SU-DHL-6 (cell line): ENCODE results near the gene AOAH.

Experiments
- H2AFZ ChIP-seq: fragments of 200-600 bp; sonication (generic); 2 replicates; pipeline ENCODE4 v1.6.1; 2014; ENCODE audit warnings: low read depth, mild to moderate bottlenecking, moderate library complexity, mixed read lengths, antibody characterized with exemption, low read length; ENCODE audit not compliant: severe bottlenecking
- H3F3A ChIP-seq: fragments of 200-600 bp; shearing (Covaris generic); 2 replicates; pipeline ENCODE4 v1.6.0; 2016; ENCODE audit warnings: antibody characterized with exemption, mild to moderate bottlenecking; ENCODE audit not compliant: insufficient read depth
- H3K27ac ChIP-seq: fragments of 200-600 bp; sonication (generic); 2 replicates; pipeline ENCODE4 v1.5.1; 2016; ENCODE audit warnings: low read depth, mild to moderate bottlenecking, low read length, moderate library complexity, mixed read lengths
- H3K27me3 ChIP-seq: fragments of 200-600 bp; sonication (generic), shearing (Covaris generic); 2 replicates; pipeline ENCODE4 v1.6.0; 2014; ENCODE audit warnings: mild to moderate bottlenecking, low read length
- H3K36me3 ChIP-seq: fragments of 200-600 bp; sonication (generic); 2 replicates; pipeline ENCODE4 v1.6.1; 2014; ENCODE audit warnings: mild to moderate bottlenecking, low read length, mixed read lengths
- H3K4me2 ChIP-seq: fragments of 300-600, 200-600 bp; shearing (Covaris generic), sonication (generic); 2 replicates; pipeline ENCODE4 v1.6.0; 2014; ENCODE audit warnings: low read length, low read depth, mild to moderate bottlenecking; ENCODE audit not compliant: poor library complexity, severe bottlenecking
- H3K4me3 ChIP-seq: fragments of 200-600 bp; sonication (generic); 2 replicates; pipeline ENCODE4 v1.5.1; 2014; ENCODE audit warnings: antibody characterized with exemption, low read length, mild to moderate bottlenecking, mixed read lengths; ENCODE audit not compliant: insufficient read depth, poor library complexity, severe bottlenecking
- H3K79me2 ChIP-seq: fragments of 200-600 bp; sonication (generic); 2 replicates; pipeline ENCODE4 v1.6.1; 2014; ENCODE audit warnings: mild to moderate bottlenecking, low read length, moderate library complexity; ENCODE audit not compliant: insufficient read depth
- H3K9ac ChIP-seq: fragments of 200-600 bp; sonication (generic); 2 replicates; pipeline ENCODE4 v1.7.0; 2014; ENCODE audit warnings: mild to moderate bottlenecking, low read length
- H3K9me2 ChIP-seq: fragments of 200-600 bp; sonication (generic); replicated peaks from 2 replicates; pipeline ENCODE4 v1.6.1; 2014; ENCODE audit warnings: low read length; ENCODE audit not compliant: insufficient read depth
- H3K9me3 ChIP-seq: fragments of 200-600 bp; sonication (generic); 2 replicates; pipeline ENCODE4 v1.6.1; 2014; ENCODE audit warnings: low read length, mixed read lengths; ENCODE audit not compliant: insufficient read depth
- H4K20me1 ChIP-seq: fragments of 200-600 bp; sonication (generic); 2 replicates; pipeline ENCODE4 v1.6.1; 2014; ENCODE audit warnings: low read depth, mild to moderate bottlenecking, antibody characterized with exemption, low read length, moderate library complexity, mixed read lengths
- EZH2phosphoT487 ChIP-seq: fragments of 200-600 bp; sonication (generic), shearing (Covaris generic); conservative IDR thresholded peaks from 2 replicates; pipeline ENCODE4 v1.6.1; 2018; ENCODE audit warnings: mild to moderate bottlenecking, antibody characterized with exemption, low read length, moderate library complexity, mixed read lengths
- TF ChIP-seq, protein P1 (sequence below): fragments of 200-600 bp; sonication (generic); IDR thresholded peaks from one replicate; pipeline ENCODE4 v1.5.1; 2017; ENCODE audit warnings: antibody characterized with exemption, mild to moderate bottlenecking, low read length, moderate library complexity; ENCODE audit not compliant: insufficient read depth, poor library complexity, severe bottlenecking

The AOAH gene

DNA sequence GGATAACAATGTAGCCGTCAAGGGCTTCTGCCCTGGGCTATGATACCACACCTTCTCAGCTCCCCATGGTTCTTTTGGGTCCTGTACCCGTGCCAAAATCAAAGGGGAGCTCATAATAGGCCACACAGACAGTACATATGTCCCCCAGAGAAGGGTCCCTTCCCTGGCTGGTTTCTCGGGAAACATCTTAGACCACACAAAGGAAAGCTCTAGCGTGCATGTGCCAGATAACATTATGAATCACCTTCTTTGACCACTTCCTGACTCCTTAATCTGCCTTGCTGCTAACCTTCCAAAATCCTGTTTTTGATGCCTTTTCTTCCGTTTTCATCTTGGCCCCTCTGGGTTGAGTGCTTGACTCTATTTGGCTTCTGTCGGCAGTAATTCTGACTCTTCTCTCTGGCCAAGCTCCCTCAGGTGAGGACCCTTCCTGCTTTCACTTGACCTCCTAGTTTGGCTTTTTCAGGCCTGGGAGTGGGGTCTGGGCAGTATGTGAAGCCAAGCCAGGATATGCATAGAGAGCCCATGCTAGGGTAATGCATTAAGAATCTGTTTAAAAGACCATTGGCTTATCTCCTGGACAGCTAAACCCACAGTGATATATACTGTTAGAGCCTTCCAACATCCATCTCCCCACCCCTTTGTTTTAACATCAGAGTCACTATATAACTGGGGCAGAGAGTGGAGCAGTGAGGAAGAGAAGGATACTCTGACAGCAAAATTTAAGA lies 249.8 kb downstream of the AOAH start:
- Histone ChIP-seq H3K27ac (no peak overlapping the region), H3K4me3 (no peak overlapping the region), H3K4me2 (no peak overlapping the region), H3K79me2 (no peaks in the 10 kb centered on the region), H3F3A (no peaks in the 10 kb centered on the region), H3K27me3 (no peaks in the 10 kb centered on the region), H3K36me3 (no peaks in the 10 kb centered on the region), H3K9ac (no peak overlapping the region), H3K9me3 (no peaks in the 10 kb centered on the region), H3K9me2 (no peaks in the 10 kb centered on the region), H2AFZ (no peak overlapping the region), H4K20me1 (no peaks in the 10 kb centered on the region)
- TF ChIP-seq, protein P1, sequence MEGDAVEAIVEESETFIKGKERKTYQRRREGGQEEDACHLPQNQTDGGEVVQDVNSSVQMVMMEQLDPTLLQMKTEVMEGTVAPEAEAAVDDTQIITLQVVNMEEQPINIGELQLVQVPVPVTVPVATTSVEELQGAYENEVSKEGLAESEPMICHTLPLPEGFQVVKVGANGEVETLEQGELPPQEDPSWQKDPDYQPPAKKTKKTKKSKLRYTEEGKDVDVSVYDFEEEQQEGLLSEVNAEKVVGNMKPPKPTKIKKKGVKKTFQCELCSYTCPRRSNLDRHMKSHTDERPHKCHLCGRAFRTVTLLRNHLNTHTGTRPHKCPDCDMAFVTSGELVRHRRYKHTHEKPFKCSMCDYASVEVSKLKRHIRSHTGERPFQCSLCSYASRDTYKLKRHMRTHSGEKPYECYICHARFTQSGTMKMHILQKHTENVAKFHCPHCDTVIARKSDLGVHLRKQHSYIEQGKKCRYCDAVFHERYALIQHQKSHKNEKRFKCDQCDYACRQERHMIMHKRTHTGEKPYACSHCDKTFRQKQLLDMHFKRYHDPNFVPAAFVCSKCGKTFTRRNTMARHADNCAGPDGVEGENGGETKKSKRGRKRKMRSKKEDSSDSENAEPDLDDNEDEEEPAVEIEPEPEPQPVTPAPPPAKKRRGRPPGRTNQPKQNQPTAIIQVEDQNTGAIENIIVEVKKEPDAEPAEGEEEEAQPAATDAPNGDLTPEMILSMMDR, result no peak
- no peak for TF ChIP-seq EZH2phosphoT487

GRCh38 chr7:36473454-36474282 lies 250.6 kb downstream of the AOAH start:
- Histone ChIP-seq H3K27ac (no peak overlapping the region), H2AFZ (no peak overlapping the region), H3K27me3 (no peaks in the 10 kb centered on the region), H3K9me2 (no peaks in the 10 kb centered on the region), H3K4me3 (no peak overlapping the region), H3K36me3 (no peaks in the 10 kb centered on the region), H3K9me3 (no peaks in the 10 kb centered on the region), H3K4me2 (no peak overlapping the region), H4K20me1 (no peaks in the 10 kb centered on the region), H3K79me2 (no peaks in the 10 kb centered on the region), H3F3A (no peaks in the 10 kb centered on the region), H3K9ac (no peak overlapping the region)
- TF ChIP-seq, protein P1, result peak; percentile 74
- TF ChIP-seq EZH2phosphoT487, result no peak

DNA sequence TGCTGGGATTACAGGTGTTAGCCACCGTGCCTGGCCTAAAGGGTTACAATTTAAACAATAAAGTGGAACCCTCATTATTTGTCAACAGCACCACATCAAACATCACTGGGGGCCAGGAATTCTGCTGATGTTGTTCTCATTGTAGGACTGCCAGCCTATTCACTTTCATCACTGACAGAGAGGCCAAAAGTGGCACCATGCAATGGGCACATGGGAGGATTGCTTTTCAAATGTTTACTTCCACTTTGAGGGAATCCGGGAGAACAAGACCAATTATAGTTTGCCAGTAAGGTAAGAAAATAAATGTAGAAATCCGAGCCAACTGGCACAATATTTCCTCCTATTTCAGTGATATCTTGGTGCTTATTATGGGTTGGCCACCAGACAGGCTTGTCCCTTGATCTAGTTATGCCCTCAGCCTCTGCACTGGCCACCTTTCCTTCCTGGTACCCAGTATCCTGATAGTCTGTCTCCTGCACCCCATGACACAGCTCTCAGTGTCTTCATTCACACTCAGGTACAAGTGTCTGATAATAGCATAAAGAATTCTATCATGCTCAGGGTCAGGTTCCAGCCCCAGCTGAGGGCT lies 252.1 kb downstream of the AOAH start:
- Histone ChIP-seq H2AFZ (no peak overlapping the region), H3K9me3 (no peaks in the 10 kb centered on the region), H3K4me3 (no peak overlapping the region), H3K36me3 (no peaks in the 10 kb centered on the region), H3F3A (no peaks in the 10 kb centered on the region), H3K27ac (no peak overlapping the region), H3K9ac (no peak overlapping the region), H3K27me3 (no peaks in the 10 kb centered on the region), H3K79me2 (no peaks in the 10 kb centered on the region), H3K4me2 (no peak overlapping the region), H4K20me1 (no peaks in the 10 kb centered on the region), H3K9me2 (no peaks in the 10 kb centered on the region)
- TF ChIP-seq, protein P1, result no peak
- no peak for TF ChIP-seq EZH2phosphoT487
